ENCODE data around the gene HIPK3. TPM values are rescaled to one million over a fixed set of nuclear protein-coding genes. Genes with fewer than 3 reads are reported as not detected.

Gene HIPK3
- total and polyA plus RNA-seq, 2 experiments from 2014 or later = 5.5 to 29.8 TPM

- Histone ChIP-seq H3F3A (replicated peaks; ENCODE audit: low read depth) (no peaks in the 10 kb centered on the region), H3K4me3 (no peak overlapping the region), H3K27ac (ENCODE audit: low read depth) (no peak overlapping the region), H3K36me3 (ENCODE audit: insufficient read depth) (no peaks in the 10 kb centered on the region), H4K20me1 (replicated peaks; ENCODE audit: insufficient read depth) (no peaks in the 10 kb centered on the region), H2AFZ (no peak overlapping the region), H3K4me1 (ENCODE audit: insufficient read depth) (no peaks in the 10 kb centered on the region), H3K27me3 (ENCODE audit: insufficient read depth) (no peaks in the 10 kb centered on the region), H3K4me2 (no peak overlapping the region), H3K9me2 (ENCODE audit: insufficient read depth) (no peaks in the 10 kb centered on the region), H3K79me2 (replicated peaks; ENCODE audit: insufficient read depth) (no peaks in the 10 kb centered on the region)
- TF ChIP-seq EZH2phosphoT487 (IDR thresholded peaks at IDR 0.05; ENCODE audit: unreplicated experiment) (no peak), ZNF114 (CRISPR knock-in tag; IDR thresholded peaks at IDR 0.05) (no peak), POLR2AphosphoS5 (IDR thresholded peaks at IDR 0.05; ENCODE audit: low read depth) (no peak), STAT1 (IDR thresholded peaks at IDR 0.05; ENCODE audit: unreplicated experiment) (no peak), ZNF462 (CRISPR knock-in tag; IDR thresholded peaks at IDR 0.05) (no peak), JUNB (IDR thresholded peaks at IDR 0.05; ENCODE audit: unreplicated experiment) (no peak), CREB1 (CRISPR knock-in tag; IDR thresholded peaks at IDR 0.05; ENCODE audit: low read depth) (no peak), NANOG (IDR thresholded peaks at IDR 0.05; ENCODE audit: borderline replicate concordance) (no peak), CTCF (conservative IDR thresholded peaks at IDR 0.05; ENCODE audit: low read depth in 2 of 2) (no peak), EZH2 (IDR thresholded peaks at IDR 0.05; ENCODE audit: low read depth, unreplicated experiment) (no peak), ZNF331 (CRISPR knock-in tag; IDR thresholded peaks at IDR 0.05; ENCODE audit: low read depth) (no peak)
- TF ChIP-seq, protein P1, sequence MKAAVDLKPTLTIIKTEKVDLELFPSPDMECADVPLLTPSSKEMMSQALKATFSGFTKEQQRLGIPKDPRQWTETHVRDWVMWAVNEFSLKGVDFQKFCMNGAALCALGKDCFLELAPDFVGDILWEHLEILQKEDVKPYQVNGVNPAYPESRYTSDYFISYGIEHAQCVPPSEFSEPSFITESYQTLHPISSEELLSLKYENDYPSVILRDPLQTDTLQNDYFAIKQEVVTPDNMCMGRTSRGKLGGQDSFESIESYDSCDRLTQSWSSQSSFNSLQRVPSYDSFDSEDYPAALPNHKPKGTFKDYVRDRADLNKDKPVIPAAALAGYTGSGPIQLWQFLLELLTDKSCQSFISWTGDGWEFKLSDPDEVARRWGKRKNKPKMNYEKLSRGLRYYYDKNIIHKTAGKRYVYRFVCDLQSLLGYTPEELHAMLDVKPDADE (IDR thresholded peaks at IDR 0.05) = no peak
- TF ChIP-seq, protein P2, sequence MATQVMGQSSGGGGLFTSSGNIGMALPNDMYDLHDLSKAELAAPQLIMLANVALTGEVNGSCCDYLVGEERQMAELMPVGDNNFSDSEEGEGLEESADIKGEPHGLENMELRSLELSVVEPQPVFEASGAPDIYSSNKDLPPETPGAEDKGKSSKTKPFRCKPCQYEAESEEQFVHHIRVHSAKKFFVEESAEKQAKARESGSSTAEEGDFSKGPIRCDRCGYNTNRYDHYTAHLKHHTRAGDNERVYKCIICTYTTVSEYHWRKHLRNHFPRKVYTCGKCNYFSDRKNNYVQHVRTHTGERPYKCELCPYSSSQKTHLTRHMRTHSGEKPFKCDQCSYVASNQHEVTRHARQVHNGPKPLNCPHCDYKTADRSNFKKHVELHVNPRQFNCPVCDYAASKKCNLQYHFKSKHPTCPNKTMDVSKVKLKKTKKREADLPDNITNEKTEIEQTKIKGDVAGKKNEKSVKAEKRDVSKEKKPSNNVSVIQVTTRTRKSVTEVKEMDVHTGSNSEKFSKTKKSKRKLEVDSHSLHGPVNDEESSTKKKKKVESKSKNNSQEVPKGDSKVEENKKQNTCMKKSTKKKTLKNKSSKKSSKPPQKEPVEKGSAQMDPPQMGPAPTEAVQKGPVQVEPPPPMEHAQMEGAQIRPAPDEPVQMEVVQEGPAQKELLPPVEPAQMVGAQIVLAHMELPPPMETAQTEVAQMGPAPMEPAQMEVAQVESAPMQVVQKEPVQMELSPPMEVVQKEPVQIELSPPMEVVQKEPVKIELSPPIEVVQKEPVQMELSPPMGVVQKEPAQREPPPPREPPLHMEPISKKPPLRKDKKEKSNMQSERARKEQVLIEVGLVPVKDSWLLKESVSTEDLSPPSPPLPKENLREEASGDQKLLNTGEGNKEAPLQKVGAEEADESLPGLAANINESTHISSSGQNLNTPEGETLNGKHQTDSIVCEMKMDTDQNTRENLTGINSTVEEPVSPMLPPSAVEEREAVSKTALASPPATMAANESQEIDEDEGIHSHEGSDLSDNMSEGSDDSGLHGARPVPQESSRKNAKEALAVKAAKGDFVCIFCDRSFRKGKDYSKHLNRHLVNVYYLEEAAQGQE (IDR thresholded peaks at IDR 0.05; ENCODE audit: unreplicated experiment) = no peak
- DNase-seq (ENCODE audit: low spot score) (no peak), ATAC-seq (no peak)
- Mint-ChIP-seq H3K27me3 (ENCODE audit: insufficient read depth, low read depth, poor library complexity) (peaks cover 2% of the 10 kb centered on the region), H3K4me3 (no peak overlapping the region), H3K4me1 (no peaks in the 10 kb centered on the region), H3K9me3 (no peaks in the 10 kb centered on the region), H3K27ac (no peak overlapping the region), H3K36me3 (ENCODE audit: low read depth) (no peaks in the 10 kb centered on the region)
Observed at GRCh38 chr11:33222052-33222750, 35.0 kb upstream of the HIPK3 start.
